Heart left ventricle (tissue), 16 donors: ENCODE measurements around the gene LPCAT1. TPM values are rescaled to one million over a fixed set of nuclear protein-coding genes. Genes with fewer than 3 reads are reported as not detected.

Experiments used
- ATAC-seq, 4 donors: fragments of 200-7000 bp; cut with Tn5 transposase; one replicate each; pipeline ENCODE4 v1.9.1; 2020 to 2022; ENCODE audit warnings: moderate library complexity in 4 of 4, mild to moderate bottlenecking in 3 of 4, moderate number of reproducible peaks in 1 of 4
- DNase-seq, 5 donors: peaks; one replicate each; pipeline ENCODE4 v3.0.0-alpha.2; 2020
- H3K27ac ChIP-seq, 12 donors: fragments of 200-600 bp; sonication (generic) in 4 of 12; one replicate each; pipeline versions ENCODE4 v1.5.0 to v1.8.0; 2016 to 2022; ENCODE audit warnings: mild to moderate bottlenecking in 2 of 12
- H3K27me3 ChIP-seq, 9 donors: fragments of 200-600 bp; sonication (generic) in 2 of 9; one replicate each; pipeline versions ENCODE4 v1.5.1 to v1.8.0; 2016 to 2022; ENCODE audit warnings: mild to moderate bottlenecking in 3 of 9
- H3K36me3 ChIP-seq, 9 donors: fragments of 200-600 bp; sonication (generic) in 2 of 9; one replicate each; pipeline versions ENCODE4 v1.5.0 to v1.8.0; 2018 to 2022; ENCODE audit warnings: mild to moderate bottlenecking in 2 of 9
- H3K4me1 ChIP-seq, 12 donors: fragments of 200-600 bp; sonication (generic) in 4 of 12; one replicate each; pipeline versions ENCODE4 v1.5.0 to v1.8.0; 2016 to 2022; ENCODE audit warnings: mild to moderate bottlenecking in 3 of 12
- H3K4me3 ChIP-seq, 12 donors: fragments of 200-600 bp; sonication (generic) in 4 of 12; one replicate each; pipeline versions ENCODE4 v1.5.0 to v1.8.0; 2017 to 2022; ENCODE audit warnings: mild to moderate bottlenecking in 9 of 12, moderate library complexity in 4 of 12
- H3K9me3 ChIP-seq, 12 donors: fragments of 200-600 bp; sonication (generic) in 4 of 12; one replicate each; pipeline versions ENCODE4 v1.5.0 to v1.8.0; 2016 to 2022; ENCODE audit warnings: mild to moderate bottlenecking in 1 of 12
- CTCF ChIP-seq, 12 donors: fragments of 200-600 bp; sonication (generic) in 4 of 12; IDR thresholded peaks; one replicate each; pipeline versions ENCODE4 v1.5.0 to v1.8.0; 2018 to 2022; ENCODE audit warnings: antibody characterized with exemption in 12 of 12, mild to moderate bottlenecking in 5 of 12
- POLR2A ChIP-seq, 2 donors: fragments of 450-650 bp; IDR thresholded peaks; one replicate each; pipeline ENCODE4 v1.6.1; 2017; ENCODE audit warnings: antibody characterized with exemption in 2 of 2, mild to moderate bottlenecking in 2 of 2, moderate library complexity in 2 of 2
- WGBS, 4 donors: extraction: QIAGEN DNeasy Blood & Tissue Kit in 2 of 4; methylation state at CpG; one replicate each; pipeline versions ENCODE4 v1.1.5 to v1.1.7; 2013 to 2018; 5-methylcytosine and 5-hydroxymethylcytosine counted together
- intact Hi-C, 10 donors: fragments of 100-400 bp; cut with DNase I; formaldehyde crosslinking; loops; one replicate each; pipeline versions ENCODE4 v1.11.1 to v1.14.2; 2022
- polyA plus RNA-seq, 2 donors: library from polyadenylated mRNA; stranded (reverse); fragments of 200-250 nt; gene quantifications; one replicate each; pipeline ENCODE4 v1.2.3, GENCODE V29; 2013
- total RNA-seq, 9 donors: library from RNA; depleted of rRNA in 2 of 9; stranded (reverse); fragments of >200 nt in 2 of 9; fragmentation: NEBNext Ultra II Directional in 3 of 9; extraction: Animal tissue kit (Norgen Biotek cat#: 25700) in 3 of 9; gene quantifications; one replicate each; pipeline versions ENCODE4 v1.1.0 to v1.2.4, GENCODE V29; 2016 to 2023
- donor health status: ischemic (EF 13 %, LVEDD 7.1; RV severe dilation, severe dysfunction).
- donor health status: healthy with polysubstance abuse.
- donor health status: DM: no; HTN: yes; CAD: no.
- donor health status: DM: no; HTN: no; CAD: no.
- donor health status: ischemic (EF 25% LVEDD 6.9; RV normal size, moderate dysfunction).
- donor health status: ischemic (EF 25% LVEDD 5.7; RV mildly dilated, moderate dysfunction).
- donor health status: healthy.
- donor health status: DM: yes; HTN: yes; CAD: no.
- donor health status: ischemic (EF 35%, LVEDD 5.7; RV mildly dilated, moderate dysfunction).
- donor health status: nonischemic (EF 11% LVEDD 7.7; RV severe dilation, severe dysfunction).
- donor health status: DM: yes; HTN: yes; CAD: no.
- donor health status: PGD.
- donor health status: ischemic (EF 29% LVEDD 5.4; RV normal size, mild dysfunction).
- donor health status: nonischemic (EF 23%, LVEDD 6.1; RV moderate dilation, normal function).

LPCAT1 gene
- total and polyA plus RNA-seq, 11 donors = 8.2 to 30.6 (median 9.9) TPM

- TF ChIP-seq POLR2A (IDR thresholded peaks at IDR 0.05) (no peak), CTCF (IDR thresholded peaks at IDR 0.05) (no peak)
- DNase-seq = peak in 1 of 5 donors; percentile 9
- H3K9me3 ChIP-seq = no peaks in the 10 kb centered on the region
- WGBS, 4 donors = 84 to 88% (median 85%) methylated on average over 12 of the region's 12 CpGs
- no peak overlapping the region for H3K27ac ChIP-seq
- no peak overlapping the region for H3K4me3 ChIP-seq
- no peaks in the 10 kb centered on the region for H3K36me3 ChIP-seq
- ATAC-seq = no peak
- intact Hi-C loops = no loop called here
- no peaks in the 10 kb centered on the region for H3K4me1 ChIP-seq
- peaks cover 0 to 18% (median 0%) of the 10 kb centered on the region in 9 donors for H3K27me3 ChIP-seq
These were observed 106.8 kb downstream of the LPCAT1 start for GRCh38 chr5:1416856-1417469.

GRCh38 chr5:1415626-1416360 lies 108.0 kb downstream of the LPCAT1 start:
- ATAC-seq = no peak
- H3K27me3 ChIP-seq = peaks cover 0 to 19% (median 0%) of the 10 kb centered on the region in 9 donors
- TF ChIP-seq CTCF (IDR thresholded peaks at IDR 0.05) = no peak
- no peak for TF ChIP-seq POLR2A (IDR thresholded peaks at IDR 0.05)

GRCh38 chr5:1415059-1415425 lies 108.7 kb downstream of the LPCAT1 start:
- Histone ChIP-seq H3K4me3 (no peak overlapping the region), H3K9me3 (no peaks in the 10 kb centered on the region), H3K36me3 (no peaks in the 10 kb centered on the region), H3K4me1 (no peaks in the 10 kb centered on the region), H3K27ac (no peak overlapping the region), H3K27me3 (peaks cover 0 to 21% (median 0%) of the 10 kb centered on the region in 9 donors)
- intact Hi-C loops = no loop called here
- TF ChIP-seq CTCF (IDR thresholded peaks at IDR 0.05) = no peak
- no peak for TF ChIP-seq POLR2A (IDR thresholded peaks at IDR 0.05)
- ATAC-seq = no peak
- DNase-seq = peak in 2 of 5 donors; percentile 6 to 37
- WGBS, 4 donors = 59 to 81% (median 78%) methylated on average over 7 to 13 of the region's 13 CpGs

More at GRCh38 chr5:1415626-1416360, 108.0 kb downstream of the LPCAT1 start:
- peak in 2 of 5 donors; percentile 1 to 45 for DNase-seq
- Histone ChIP-seq H3K9me3 (no peaks in the 10 kb centered on the region), H3K36me3 (no peaks in the 10 kb centered on the region), H3K27ac (no peak overlapping the region), H3K4me1 (no peaks in the 10 kb centered on the region), H3K4me3 (no peak overlapping the region)
- intact Hi-C loops = no loop called here
- 63 to 77% (median 75%) methylated on average over 14 to 22 of the region's 22 CpGs for WGBS, 4 donors

GRCh38 chr5:1414311-1415058 lies 109.3 kb downstream of the LPCAT1 start:
- DNase-seq = peak in 2 of 5 donors; percentile 12 to 42
- TF ChIP-seq CTCF (IDR thresholded peaks at IDR 0.05) (no peak), POLR2A (IDR thresholded peaks at IDR 0.05) (no peak)
- intact Hi-C loops = no loop called here
- ATAC-seq = no peak
- Histone ChIP-seq H3K36me3 (no peaks in the 10 kb centered on the region), H3K27me3 (peaks cover 0 to 27% (median 4%) of the 10 kb centered on the region in 9 donors), H3K27ac (no peak overlapping the region), H3K4me1 (no peaks in the 10 kb centered on the region), H3K9me3 (no peaks in the 10 kb centered on the region), H3K4me3 (no peak overlapping the region)
- 47 to 64% (median 64%) methylated on average over 16 to 27 of the region's 27 CpGs for WGBS, 4 donors
